Measurements from ENCODE around the gene RALGPS1.

RALGPS1 gene, protein sequence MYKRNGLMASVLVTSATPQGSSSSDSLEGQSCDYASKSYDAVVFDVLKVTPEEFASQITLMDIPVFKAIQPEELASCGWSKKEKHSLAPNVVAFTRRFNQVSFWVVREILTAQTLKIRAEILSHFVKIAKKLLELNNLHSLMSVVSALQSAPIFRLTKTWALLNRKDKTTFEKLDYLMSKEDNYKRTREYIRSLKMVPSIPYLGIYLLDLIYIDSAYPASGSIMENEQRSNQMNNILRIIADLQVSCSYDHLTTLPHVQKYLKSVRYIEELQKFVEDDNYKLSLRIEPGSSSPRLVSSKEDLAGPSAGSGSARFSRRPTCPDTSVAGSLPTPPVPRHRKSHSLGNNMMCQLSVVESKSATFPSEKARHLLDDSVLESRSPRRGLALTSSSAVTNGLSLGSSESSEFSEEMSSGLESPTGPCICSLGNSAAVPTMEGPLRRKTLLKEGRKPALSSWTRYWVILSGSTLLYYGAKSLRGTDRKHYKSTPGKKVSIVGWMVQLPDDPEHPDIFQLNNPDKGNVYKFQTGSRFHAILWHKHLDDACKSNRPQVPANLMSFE
- total RNA-seq, result 2.1 to 28.7 (median 12.8) reads per million in 9 experiments

DNA sequence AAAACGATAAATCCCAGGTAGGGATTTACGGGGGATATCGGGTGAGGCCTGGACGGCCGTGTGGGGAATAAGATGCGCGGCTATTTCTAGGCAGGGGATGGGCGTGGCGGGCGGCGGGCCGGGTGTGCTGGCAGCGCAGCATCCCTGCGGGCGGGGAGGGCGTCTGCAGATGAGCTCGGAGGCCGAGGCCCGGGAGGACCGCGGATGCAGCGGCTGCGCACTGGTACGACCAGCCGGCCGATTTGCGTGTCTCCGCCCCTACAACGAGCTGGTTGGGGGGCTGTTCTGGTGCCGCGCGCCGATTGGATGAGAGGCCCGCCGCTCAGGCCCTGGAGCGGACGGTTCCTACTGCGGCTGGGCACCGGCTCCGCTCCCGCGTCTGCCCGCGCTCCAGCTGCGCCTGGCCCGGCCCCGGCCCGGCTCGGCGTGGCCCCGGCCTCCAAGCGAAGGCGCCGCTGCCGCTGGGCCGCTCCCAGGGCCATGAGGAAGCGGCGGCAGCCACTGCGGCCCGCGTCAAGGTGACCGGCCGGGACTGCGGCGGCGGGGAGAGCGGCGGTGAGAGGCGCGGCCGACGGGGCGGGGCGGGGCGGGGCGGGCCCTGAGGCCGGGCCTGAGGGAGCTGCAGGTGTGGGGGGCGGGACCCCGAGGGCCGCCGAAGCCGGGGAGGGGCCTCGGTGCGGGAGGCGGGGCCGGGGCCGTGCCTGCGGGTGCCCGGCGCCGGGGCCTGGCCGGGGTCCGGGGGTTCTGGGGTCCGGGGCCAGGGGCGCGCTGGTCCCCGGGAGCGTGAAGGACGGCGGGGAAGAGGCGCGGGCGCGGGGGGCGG lies at the start of gene RALGPS1:
Gene RALGPS1, plus strand, starts transcription at position 325 of the 823 bp plus-strand sequence. CDS start 47,508 bp downstream, outside the sequence.
- peak; percentile 84 to 86 (median 85) for DNase-seq
- Mint-ChIP-seq H3K4me1 (ENCODE audit: low read depth in 2 of 2) (peaks cover 4 to 7% of the 10 kb centered on the region in 2 donors), H3K9me3 (peaks cover 0 to 3% of the 10 kb centered on the region in 2 donors), H3K27me3 (peaks cover 7 to 17% of the 10 kb centered on the region in 2 donors), H3K27ac (peak within 1 kb of the TSS in 1 of 2 donors; percentile 17), H3K4me3 (peak within 1 kb of the TSS; percentile 74 to 79), H3K36me3 (ENCODE audit: insufficient read depth) (peaks cover 4% of the 10 kb centered on the region)
- peak; percentile 93 for ATAC-seq (replicated peaks)

DNA sequence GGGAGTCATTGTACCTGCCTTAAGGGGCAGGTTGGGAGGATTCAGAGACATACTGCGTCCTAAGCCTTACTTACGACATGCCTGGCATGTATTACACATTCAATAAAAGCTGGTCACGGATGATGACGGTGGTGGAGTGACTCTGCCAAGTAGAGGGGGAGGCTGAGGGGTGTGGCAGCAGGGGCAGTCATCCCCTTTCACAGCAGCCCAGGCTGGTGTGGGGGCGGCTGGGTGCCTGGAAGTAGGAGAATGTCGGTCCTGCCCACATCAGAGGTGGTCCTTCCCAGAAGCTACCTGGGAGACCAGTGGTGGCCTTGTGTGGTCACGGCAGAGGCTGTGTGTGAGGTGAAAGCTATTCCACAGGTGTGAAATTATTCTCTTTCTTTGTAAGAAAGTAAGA lies 45.2 kb upstream of the RALGPS1 start:
- peaks cover 8% of the 10 kb centered on the region for H3K36me3 Mint-ChIP-seq (ENCODE audit: insufficient read depth)
- H3K27me3 Mint-ChIP-seq, result no peaks in the 10 kb centered on the region
- no peak overlapping the region for H3K4me3 Mint-ChIP-seq
- H3K9me3 Mint-ChIP-seq, result no peaks in the 10 kb centered on the region
- ATAC-seq (replicated peaks) (no peak), DNase-seq (no peak)
- H3K27ac Mint-ChIP-seq, result peak overlapping the region in 1 of 2 donors; percentile 54
- H3K4me1 Mint-ChIP-seq (ENCODE audit: low read depth in 2 of 2), result peaks cover 16 to 35% of the 10 kb centered on the region in 2 donors

DNA sequence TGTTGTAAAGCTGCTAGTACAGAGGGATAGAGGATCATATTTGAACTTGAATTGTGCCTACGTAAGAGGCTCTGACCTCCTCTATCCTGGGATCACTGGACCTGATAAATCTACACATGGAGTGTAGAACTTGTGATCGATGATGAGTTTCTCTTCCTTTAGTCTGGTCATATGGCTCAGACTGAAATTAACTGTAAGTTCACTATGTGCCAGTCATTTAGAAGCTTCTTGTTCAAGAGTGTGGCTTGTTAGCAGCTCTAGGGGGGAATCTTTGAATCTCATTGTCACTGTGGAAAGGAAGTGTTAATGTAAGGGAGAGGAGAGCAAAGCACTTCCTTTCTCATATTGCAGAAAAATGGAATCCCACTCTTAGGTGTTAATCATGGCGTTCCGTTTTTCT lies 42.1 kb upstream of the RALGPS1 start:
- no peak for ATAC-seq (replicated peaks)
- Mint-ChIP-seq H3K27ac (peak overlapping the region in 1 of 2 donors; percentile 12), H3K4me3 (no peak overlapping the region), H3K36me3 (ENCODE audit: insufficient read depth) (peaks cover 5% of the 10 kb centered on the region), H3K9me3 (no peaks in the 10 kb centered on the region), H3K4me1 (ENCODE audit: low read depth in 2 of 2) (peaks cover 27 to 40% of the 10 kb centered on the region in 2 donors), H3K27me3 (no peaks in the 10 kb centered on the region)
- DNase-seq, result no peak

DNA sequence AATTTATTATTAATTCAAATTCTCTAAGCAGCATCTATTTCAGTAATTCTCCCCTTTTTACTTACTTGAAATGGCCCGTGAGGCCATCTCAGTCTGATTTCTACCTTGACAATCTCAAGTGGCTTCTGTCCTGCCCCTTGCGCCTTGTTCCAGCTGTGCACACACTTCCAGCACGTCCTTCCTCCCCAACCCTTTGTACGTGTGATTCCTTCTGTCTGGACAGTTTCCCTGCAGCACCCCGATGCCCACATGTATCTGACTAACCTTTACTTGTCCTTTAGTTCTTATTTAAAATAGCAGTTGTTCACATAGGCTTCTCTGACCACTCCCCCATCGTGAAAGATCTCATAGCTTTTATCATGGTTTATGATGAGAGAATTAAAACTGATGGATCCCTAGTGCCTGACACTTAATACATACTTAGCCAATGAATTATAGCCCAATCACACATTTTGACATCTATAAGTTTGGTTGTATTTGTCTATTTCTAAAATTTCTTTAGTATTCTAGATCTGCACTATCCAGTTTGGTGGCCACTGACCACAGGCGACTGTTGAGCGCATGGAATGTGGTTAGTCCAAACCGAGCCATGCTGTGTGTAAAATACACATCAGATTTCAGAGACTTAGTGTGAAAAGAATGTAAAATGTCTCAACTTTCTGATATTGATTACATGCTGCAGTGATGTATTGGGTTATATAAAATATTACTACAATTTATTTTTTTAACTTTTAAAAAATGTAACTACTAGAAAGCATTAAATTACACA lies 39.9 kb upstream of the RALGPS1 start:
- H3K36me3 Mint-ChIP-seq (ENCODE audit: insufficient read depth), result peaks cover 10% of the 10 kb centered on the region
- peaks cover 25 to 36% of the 10 kb centered on the region in 2 donors for H3K4me1 Mint-ChIP-seq (ENCODE audit: low read depth in 2 of 2)
- H3K9me3 Mint-ChIP-seq, result no peaks in the 10 kb centered on the region
- H3K27ac Mint-ChIP-seq, result no peak overlapping the region
- H3K27me3 Mint-ChIP-seq, result no peaks in the 10 kb centered on the region
- no peak overlapping the region for H3K4me3 Mint-ChIP-seq
- ATAC-seq (replicated peaks), result no peak
- no peak for DNase-seq

DNA sequence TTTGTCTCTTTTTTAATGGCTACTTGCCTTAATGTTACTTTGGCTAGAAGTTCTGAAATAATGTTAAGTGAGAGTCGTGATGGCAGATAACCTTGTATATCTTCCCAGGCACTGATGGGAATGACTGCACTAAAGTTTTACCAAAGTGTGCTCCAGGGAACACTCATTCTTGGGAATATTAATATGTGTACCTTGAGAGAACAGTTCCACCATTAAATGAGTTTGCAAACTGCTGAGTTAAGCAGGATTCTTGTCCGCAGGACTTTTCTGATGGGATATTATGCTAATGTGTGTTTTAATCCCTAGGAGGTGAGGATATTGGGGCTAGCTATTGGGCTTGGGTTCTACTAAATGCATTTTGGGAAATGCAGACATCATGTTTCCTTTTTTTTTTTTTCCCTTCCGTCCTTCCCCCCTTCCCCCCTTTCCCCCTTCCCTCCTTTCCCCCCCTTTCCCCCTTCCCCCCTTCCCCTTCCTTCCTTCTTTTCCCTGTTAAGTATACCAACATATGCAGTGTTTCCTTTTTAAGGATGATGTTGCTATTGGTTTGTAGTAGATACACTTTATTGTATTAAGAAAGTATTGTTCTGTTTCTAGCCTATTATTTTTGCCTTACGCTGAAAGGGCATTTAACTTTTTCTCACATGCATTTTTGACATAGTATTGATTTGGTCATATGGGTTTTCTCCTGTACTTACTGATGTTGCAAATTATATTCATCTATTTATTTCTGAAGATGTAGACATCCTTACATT lies 38.6 kb upstream of the RALGPS1 start:
- no peak for DNase-seq
- Mint-ChIP-seq H3K27me3 (no peaks in the 10 kb centered on the region), H3K36me3 (ENCODE audit: insufficient read depth) (peaks cover 16% of the 10 kb centered on the region), H3K4me3 (no peak overlapping the region), H3K4me1 (ENCODE audit: low read depth in 2 of 2) (peaks cover 24 to 36% of the 10 kb centered on the region in 2 donors), H3K27ac (peak overlapping the region; percentile 72 to 76), H3K9me3 (no peaks in the 10 kb centered on the region)
- no peak for ATAC-seq (replicated peaks)

DNA sequence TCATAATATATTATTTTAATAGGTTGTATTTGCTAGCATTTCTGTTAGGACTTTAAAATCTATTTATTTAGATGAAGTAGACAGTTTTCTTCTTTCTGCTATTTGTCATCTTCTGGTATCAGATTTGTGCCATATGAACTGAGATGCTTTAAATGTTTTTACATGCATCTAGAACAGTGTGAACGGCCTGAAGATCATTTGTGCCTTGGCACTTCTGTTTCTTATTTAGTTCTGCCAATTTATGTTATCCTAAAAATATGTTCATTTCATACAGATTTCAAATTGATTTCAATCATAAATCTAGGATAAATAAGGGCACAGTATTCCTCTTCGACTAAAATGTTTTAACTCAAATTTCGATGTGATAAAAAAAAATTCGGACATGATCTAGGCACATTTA lies 38.1 kb upstream of the RALGPS1 start:
- Mint-ChIP-seq H3K36me3 (ENCODE audit: insufficient read depth) (peaks cover 16% of the 10 kb centered on the region), H3K9me3 (no peaks in the 10 kb centered on the region), H3K4me1 (ENCODE audit: low read depth in 2 of 2) (peaks cover 23 to 36% of the 10 kb centered on the region in 2 donors), H3K4me3 (no peak overlapping the region), H3K27ac (peak overlapping the region; percentile 72 to 86), H3K27me3 (no peaks in the 10 kb centered on the region)
- no peak for ATAC-seq (replicated peaks)
- no peak for DNase-seq

DNA sequence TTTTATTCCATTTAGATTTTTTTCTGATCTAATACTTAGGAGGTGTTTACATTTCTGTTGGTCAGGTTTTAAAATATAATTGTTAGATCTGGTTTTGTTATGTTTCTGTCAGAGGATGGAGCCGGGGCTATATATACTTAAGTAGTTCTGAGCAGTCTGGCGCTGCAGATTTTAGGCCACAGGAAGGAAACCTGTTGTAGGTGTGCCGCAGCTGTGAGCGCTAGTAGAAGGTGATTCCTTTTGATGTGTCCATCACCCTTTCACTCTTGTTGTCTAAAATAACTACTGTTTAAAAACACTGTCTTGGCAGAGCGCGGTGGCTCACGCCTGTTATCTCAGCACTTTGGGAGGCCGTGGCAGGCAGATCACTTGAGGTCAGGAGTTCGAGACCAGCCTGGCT lies 37.2 kb upstream of the RALGPS1 start:
- no peaks in the 10 kb centered on the region for H3K27me3 Mint-ChIP-seq
- H3K4me1 Mint-ChIP-seq (ENCODE audit: low read depth in 2 of 2), result peaks cover 23 to 33% of the 10 kb centered on the region in 2 donors
- DNase-seq (peak; percentile 7 to 14 (median 11)), ATAC-seq (replicated peaks) (peak; percentile 94)
- H3K36me3 Mint-ChIP-seq (ENCODE audit: insufficient read depth), result peaks cover 14% of the 10 kb centered on the region
- H3K27ac Mint-ChIP-seq, result peak overlapping the region; percentile 75 to 86
- H3K9me3 Mint-ChIP-seq, result no peaks in the 10 kb centered on the region
- H3K4me3 Mint-ChIP-seq, result peak overlapping the region; percentile 60 to 63

DNA sequence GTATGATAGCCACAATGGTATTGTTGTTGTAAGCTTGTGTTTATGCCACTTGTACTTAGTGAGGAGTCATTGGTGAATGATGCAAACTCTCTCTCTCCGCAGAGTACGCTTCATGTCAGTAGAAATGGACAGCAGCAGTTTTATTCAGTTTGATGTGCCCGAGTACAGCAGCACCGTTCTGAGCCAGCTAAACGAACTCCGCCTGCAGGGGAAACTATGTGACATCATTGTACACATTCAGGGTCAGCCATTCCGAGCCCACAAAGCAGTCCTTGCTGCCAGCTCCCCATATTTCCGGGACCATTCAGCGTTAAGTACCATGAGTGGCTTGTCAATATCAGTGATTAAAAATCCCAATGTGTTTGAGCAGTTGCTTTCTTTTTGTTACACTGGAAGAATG lies 35.3 kb upstream of the RALGPS1 start:
- DNase-seq (no peak), ATAC-seq (replicated peaks) (no peak)
- Mint-ChIP-seq H3K27ac (peak overlapping the region; percentile 35), H3K4me3 (no peak overlapping the region), H3K36me3 (ENCODE audit: insufficient read depth) (peaks cover 12% of the 10 kb centered on the region), H3K4me1 (ENCODE audit: low read depth in 2 of 2) (peaks cover 19 to 26% of the 10 kb centered on the region in 2 donors), H3K27me3 (no peaks in the 10 kb centered on the region), H3K9me3 (no peaks in the 10 kb centered on the region)

DNA sequence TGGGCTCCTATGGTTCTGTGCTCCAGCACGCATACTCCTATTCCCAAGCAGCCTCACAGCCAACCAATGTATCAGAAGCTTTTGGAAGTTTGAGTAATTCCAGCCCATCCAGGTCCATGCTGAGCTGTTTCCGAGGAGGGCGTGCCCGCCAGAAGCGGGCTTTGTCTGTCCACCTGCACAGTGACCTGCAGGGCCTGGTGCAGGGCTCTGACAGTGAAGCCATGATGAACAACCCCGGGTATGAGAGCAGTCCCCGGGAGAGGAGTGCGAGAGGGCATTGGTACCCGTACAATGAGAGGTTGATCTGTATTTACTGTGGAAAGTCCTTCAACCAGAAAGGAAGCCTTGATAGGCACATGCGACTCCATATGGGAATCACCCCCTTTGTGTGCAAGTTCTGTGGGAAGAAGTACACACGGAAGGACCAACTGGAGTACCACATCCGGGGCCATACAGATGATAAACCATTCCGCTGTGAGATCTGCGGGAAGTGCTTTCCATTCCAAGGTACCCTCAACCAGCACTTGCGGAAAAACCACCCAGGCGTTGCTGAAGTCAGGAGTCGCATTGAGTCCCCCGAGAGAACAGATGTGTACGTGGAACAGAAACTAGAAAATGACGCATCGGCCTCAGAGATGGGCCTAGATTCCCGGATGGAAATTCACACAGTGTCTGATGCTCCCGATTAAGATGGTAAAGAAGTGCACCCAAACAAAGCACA lies 34.2 kb upstream of the RALGPS1 start:
- no peak for DNase-seq
- Mint-ChIP-seq H3K9me3 (no peaks in the 10 kb centered on the region), H3K27ac (no peak overlapping the region), H3K4me3 (no peak overlapping the region), H3K36me3 (ENCODE audit: insufficient read depth) (peaks cover 12% of the 10 kb centered on the region), H3K4me1 (ENCODE audit: low read depth in 2 of 2) (peaks cover 15 to 22% of the 10 kb centered on the region in 2 donors), H3K27me3 (no peaks in the 10 kb centered on the region)
- no peak for ATAC-seq (replicated peaks)

DNA sequence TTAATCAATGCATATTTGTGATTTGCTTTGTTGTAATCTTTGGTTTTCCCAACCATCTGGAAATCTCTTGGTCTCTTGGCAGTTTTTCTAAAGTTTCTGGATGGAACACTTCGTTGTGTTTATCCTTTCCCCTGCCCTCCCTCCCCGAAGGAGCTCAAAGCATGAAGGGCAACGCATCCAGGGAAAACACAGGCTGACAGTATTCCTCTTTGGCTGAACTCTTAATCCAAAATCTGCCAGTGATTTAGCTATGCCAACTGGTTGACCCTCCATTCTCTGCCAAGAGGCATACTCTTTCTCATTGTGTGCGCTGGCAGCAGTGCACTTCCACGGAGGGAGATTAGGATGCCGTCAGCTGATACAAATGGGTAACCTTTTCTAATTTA lies 33.6 kb upstream of the RALGPS1 start:
- H3K27me3 Mint-ChIP-seq, result no peaks in the 10 kb centered on the region
- H3K4me3 Mint-ChIP-seq, result no peak overlapping the region
- H3K4me1 Mint-ChIP-seq (ENCODE audit: low read depth in 2 of 2), result peaks cover 15 to 21% of the 10 kb centered on the region in 2 donors
- peaks cover 14% of the 10 kb centered on the region for H3K36me3 Mint-ChIP-seq (ENCODE audit: insufficient read depth)
- H3K27ac Mint-ChIP-seq, result no peak overlapping the region
- no peaks in the 10 kb centered on the region for H3K9me3 Mint-ChIP-seq
- ATAC-seq (replicated peaks) (no peak), DNase-seq (no peak)

DNA sequence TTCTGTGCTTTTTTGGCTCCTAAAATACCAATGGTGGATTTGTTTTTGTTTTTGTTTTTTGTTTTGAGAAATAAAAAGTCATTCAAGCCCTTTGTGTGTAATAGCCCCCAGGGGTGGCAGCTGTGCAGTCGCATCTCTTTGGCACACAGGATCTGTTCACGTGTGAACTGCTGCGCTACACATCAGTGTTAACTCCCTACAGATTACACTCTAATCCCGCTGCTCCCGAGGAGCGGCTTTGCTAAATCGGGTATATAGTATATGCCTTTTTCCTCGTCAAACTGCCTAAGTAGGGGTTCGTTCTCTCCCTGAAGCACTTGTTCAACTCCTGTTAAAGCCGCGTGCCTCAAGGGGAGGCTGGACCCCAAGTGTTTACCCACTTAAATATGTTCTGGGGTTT lies 31.8 kb upstream of the RALGPS1 start:
- no peak overlapping the region for H3K4me3 Mint-ChIP-seq
- no peak for ATAC-seq (replicated peaks)
- DNase-seq, result no peak
- H3K9me3 Mint-ChIP-seq, result no peaks in the 10 kb centered on the region
- peaks cover 16% of the 10 kb centered on the region for H3K36me3 Mint-ChIP-seq (ENCODE audit: insufficient read depth)
- H3K4me1 Mint-ChIP-seq (ENCODE audit: low read depth in 2 of 2), result peaks cover 2 to 7% of the 10 kb centered on the region in 2 donors
- no peaks in the 10 kb centered on the region for H3K27me3 Mint-ChIP-seq
- no peak overlapping the region for H3K27ac Mint-ChIP-seq

DNA sequence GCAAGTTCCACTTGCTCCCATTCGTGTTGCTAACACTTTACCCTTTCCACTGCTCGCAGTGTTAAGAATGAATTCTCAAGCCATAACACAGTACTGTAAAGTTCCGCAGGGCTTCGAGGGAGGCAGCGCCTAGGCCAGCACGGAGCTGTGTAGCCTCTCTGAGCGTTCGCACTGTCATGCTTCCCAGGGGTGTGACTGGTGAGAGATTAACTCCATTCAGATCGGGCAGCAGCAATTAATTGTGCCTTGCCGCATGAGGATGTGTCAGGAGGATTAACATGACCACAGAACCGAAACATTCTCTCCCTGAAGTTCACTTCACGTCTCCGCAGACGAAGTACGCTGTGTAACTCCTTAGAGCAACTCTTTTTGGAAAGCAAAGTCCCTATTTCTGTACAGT lies 30.9 kb upstream of the RALGPS1 start:
- H3K27ac Mint-ChIP-seq, result no peak overlapping the region
- H3K4me1 Mint-ChIP-seq (ENCODE audit: low read depth in 2 of 2), result peaks cover 0 to 4% of the 10 kb centered on the region in 2 donors
- ATAC-seq (replicated peaks) (no peak), DNase-seq (no peak)
- H3K9me3 Mint-ChIP-seq, result no peaks in the 10 kb centered on the region
- H3K36me3 Mint-ChIP-seq (ENCODE audit: insufficient read depth), result peaks cover 13% of the 10 kb centered on the region
- no peak overlapping the region for H3K4me3 Mint-ChIP-seq
- no peaks in the 10 kb centered on the region for H3K27me3 Mint-ChIP-seq

All from effector memory CD8-positive, alpha-beta T cell (primary cell).